AG04450 (cell line): ENCODE data around the gene RYK. TPM values are rescaled to one million over a fixed set of nuclear protein-coding genes. Genes with fewer than 3 reads are reported as not detected.

Experiments
- CTCF ChIA-PET: fragments of 300-600, 350-600 bp; formaldehyde crosslinking; extraction: SDS; loops from one replicate; lab custom pipeline; 2022; ENCODE audit warnings: antibody characterized with exemption, inconsistent platforms; lab: Charles Lee
- POLR2A ChIA-PET: fragments of 350-600 bp; formaldehyde crosslinking; extraction: SDS; loops from one replicate; lab custom pipeline; 2021; ENCODE audit warnings: antibody characterized with exemption, inconsistent platforms; lab: Yijun Ruan, JAX
- DNase-seq: peaks from one replicate; pipeline ENCODE4 v3.0.0-alpha.2; 2011; ENCODE audit warnings: low read depth, low spot score
- H3K27ac ChIP-seq: one replicate; pipeline ENCODE4 v1.5.1; 2012; ENCODE audit warnings: low read depth, low read length, control low read depth
- H3K27me3 ChIP-seq: one replicate; pipeline ENCODE4 v1.6.0; 2012; ENCODE audit warnings: low read length; ENCODE audit not compliant: control insufficient read depth, insufficient read depth
- H3K4me3 ChIP-seq: 2 replicates; pipeline ENCODE4 v1.5.1; 2011; ENCODE audit warnings: mild to moderate bottlenecking, low read depth, low read length, control low read depth
- H3K9me3 ChIP-seq: 2 replicates; pipeline ENCODE4 v1.5.1; 2012; ENCODE audit warnings: low read length; ENCODE audit not compliant: control insufficient read depth, insufficient read depth
- polyA minus RNA-seq: library from RNA; depleted of rRNA, polyadenylated mRNA; stranded (reverse); fragments of >200 nt; gene quantifications from 2 replicates; pipeline ENCODE4 v1.2.3, GENCODE V29; 2011; rRNA and poly(A)+ RNA removed
- polyA plus RNA-seq: library from polyadenylated mRNA; depleted of rRNA; stranded (reverse); fragments of >200 nt; gene quantifications from 2 replicates; pipeline ENCODE4 v1.2.3, GENCODE V29; 2011; rRNA removed
- TF ChIP-seq, protein P1 (sequence below): IDR thresholded peaks from 2 replicates; pipeline ENCODE4 v1.5.1; 2011; ENCODE audit warnings: low read depth, low read length, control low read depth, inconsistent platforms

RYK gene
- 67.6 and 74.5 TPM in 2 replicates for polyA plus RNA-seq
- polyA minus RNA-seq = 61.1 and 70.2 TPM in 2 replicates

GRCh38 chr3:134250717-134251220 is at the start of gene RYK:
Gene RYK (minus strand): TSS chr3:134250859. CDS start chr3:134250654, 205 bp downstream.
- Histone ChIP-seq H3K9me3 (no peaks in the 10 kb centered on the region), H3K27me3 (no peaks in the 10 kb centered on the region), H3K27ac (peak within 1 kb of the TSS; percentile 79), H3K4me3 (peak within 1 kb of the TSS; percentile 80)
- peak; percentile 10 for DNase-seq
- TF ChIP-seq, protein P1, sequence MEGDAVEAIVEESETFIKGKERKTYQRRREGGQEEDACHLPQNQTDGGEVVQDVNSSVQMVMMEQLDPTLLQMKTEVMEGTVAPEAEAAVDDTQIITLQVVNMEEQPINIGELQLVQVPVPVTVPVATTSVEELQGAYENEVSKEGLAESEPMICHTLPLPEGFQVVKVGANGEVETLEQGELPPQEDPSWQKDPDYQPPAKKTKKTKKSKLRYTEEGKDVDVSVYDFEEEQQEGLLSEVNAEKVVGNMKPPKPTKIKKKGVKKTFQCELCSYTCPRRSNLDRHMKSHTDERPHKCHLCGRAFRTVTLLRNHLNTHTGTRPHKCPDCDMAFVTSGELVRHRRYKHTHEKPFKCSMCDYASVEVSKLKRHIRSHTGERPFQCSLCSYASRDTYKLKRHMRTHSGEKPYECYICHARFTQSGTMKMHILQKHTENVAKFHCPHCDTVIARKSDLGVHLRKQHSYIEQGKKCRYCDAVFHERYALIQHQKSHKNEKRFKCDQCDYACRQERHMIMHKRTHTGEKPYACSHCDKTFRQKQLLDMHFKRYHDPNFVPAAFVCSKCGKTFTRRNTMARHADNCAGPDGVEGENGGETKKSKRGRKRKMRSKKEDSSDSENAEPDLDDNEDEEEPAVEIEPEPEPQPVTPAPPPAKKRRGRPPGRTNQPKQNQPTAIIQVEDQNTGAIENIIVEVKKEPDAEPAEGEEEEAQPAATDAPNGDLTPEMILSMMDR = no peak
- ChIA-PET POLR2A (interaction anchor here (0.6 to 1.3 kb wide), 4 partner anchors 27 to 238 kb away, joined by 3 to 7 read pairs (median 4); partner anchors contain the start of genes ANAPC13 and CEP63), CTCF (interaction anchor here (2.3 kb wide), 1 partner anchor 38 kb away, joined by 11 read pairs; no protein-coding TSS in a partner anchor)

- Histone ChIP-seq H3K9me3 (no peaks in the 10 kb centered on the region), H3K27ac (no peak overlapping the region), H3K27me3 (no peaks in the 10 kb centered on the region), H3K4me3 (no peak overlapping the region)
- ChIA-PET POLR2A (no interaction called here), CTCF (interaction anchor here (0.6 to 8.1 kb wide), 12 partner anchors 9 to 369 kb away, joined by 3 to 145 read pairs (median 5); no protein-coding TSS in a partner anchor)
- TF ChIP-seq, protein P1 = no peak
- DNase-seq = no peak
These were observed 49.2 kb upstream of the RYK start for GRCh38 chr3:134299888-134300206.

- ChIA-PET POLR2A (interaction anchor here (1.0 kb wide), 1 partner anchor 186 kb away, joined by 4 read pairs; the partner anchor contains the start of genes ANAPC13 and CEP63), CTCF (interaction anchor here (0.6 to 8.1 kb wide), 11 partner anchors 10 to 103 kb away, joined by 3 to 145 read pairs (median 4); no protein-coding TSS in a partner anchor)
- H3K9me3 ChIP-seq = no peaks in the 10 kb centered on the region
- no peak overlapping the region for H3K27ac ChIP-seq
- H3K4me3 ChIP-seq = no peak overlapping the region
- TF ChIP-seq, protein P1 = peak; percentile 55
- no peaks in the 10 kb centered on the region for H3K27me3 ChIP-seq
- no peak for DNase-seq
These were observed 48.7 kb upstream of the RYK start for GRCh38 chr3:134299185-134299887.

GRCh38 chr3:134298249-134298648 is 47.6 kb upstream of the RYK start:
- POLR2A ChIA-PET = interaction anchor here (1.0 kb wide), 1 partner anchor 188 kb away, joined by 4 read pairs; the partner anchor contains the start of genes ANAPC13 and CEP63
- Histone ChIP-seq H3K27ac (no peak overlapping the region), H3K4me3 (no peak overlapping the region), H3K27me3 (no peaks in the 10 kb centered on the region), H3K9me3 (no peaks in the 10 kb centered on the region)
- CTCF ChIA-PET = interaction anchor here (1.3 to 8.1 kb wide), 2 partner anchors 85 to 88 kb away, joined by 4 to 145 read pairs; no protein-coding TSS in a partner anchor
- DNase-seq = no peak
- TF ChIP-seq, protein P1 = no peak
